HepG2 (cell line): ENCODE results near the gene MISP3. TPM values are rescaled to one million over a fixed set of nuclear protein-coding genes. Genes with fewer than 3 reads are reported as not detected.

ENCODE experiments used
- CAMTA2 ChIP-seq: sonication (generic); formaldehyde crosslinking; IDR thresholded peaks from 2 replicates; pipeline ENCODE4 v1.4.0; 2020; ENCODE audit warnings: mild to moderate bottlenecking, missing genetic modification reagents, borderline replicate concordance
- HMG20B ChIP-seq: conservative IDR thresholded peaks from 2 replicates; pipeline ENCODE4 v1.6.1; 2016; ENCODE audit warnings: missing genetic modification reagents, missing compliant biosample characterization
- JARID2 ChIP-seq: sonication (generic); formaldehyde crosslinking; IDR thresholded peaks from 2 replicates; pipeline ENCODE4 v1.8.1; 2023; ENCODE audit warnings: missing genetic modification reagents, inconsistent platforms; ENCODE audit not compliant: insufficient replicate concordance
- JUNB ChIP-seq: sonication (generic); formaldehyde crosslinking; IDR thresholded peaks from 2 replicates; pipeline ENCODE4 v1.8.0; 2022; ENCODE audit warnings: missing genetic modification reagents, mild to moderate bottlenecking, borderline replicate concordance
- MLLT10 ChIP-seq: sonication (generic); formaldehyde crosslinking; IDR thresholded peaks from 2 replicates; pipeline ENCODE4 v1.4.0; 2020; ENCODE audit warnings: missing genetic modification reagents
- POLR2G ChIP-seq: fragments of 200-400 bp; formaldehyde crosslinking; IDR thresholded peaks from 2 replicates; pipeline ENCODE4 v1.6.1; 2018; ENCODE audit warnings: mild to moderate bottlenecking, low read depth, low read length, moderate library complexity
- REXO4 ChIP-seq: sonication (generic); formaldehyde crosslinking; IDR thresholded peaks from 2 replicates; pipeline ENCODE4 v1.8.0; 2022; ENCODE audit warnings: missing genetic modification reagents, mild to moderate bottlenecking, borderline replicate concordance
- SAP130 ChIP-seq: IDR thresholded peaks from 2 replicates; pipeline ENCODE4 v1.6.1; 2016; ENCODE audit warnings: low read depth
- SMARCE1 ChIP-seq: fragments of 450-650 bp; IDR thresholded peaks from 2 replicates; pipeline ENCODE4 v1.6.1; 2017; ENCODE audit warnings: borderline replicate concordance
- SP140L ChIP-seq: sonication (generic); formaldehyde crosslinking; IDR thresholded peaks from 2 replicates; pipeline ENCODE4 v1.4.0; 2020; ENCODE audit warnings: missing genetic modification reagents, borderline replicate concordance
- TFE3 ChIP-seq: IDR thresholded peaks from 2 replicates; pipeline ENCODE4 v1.6.1; 2016
- TIGD3 ChIP-seq: sonication (generic); formaldehyde crosslinking; IDR thresholded peaks from 2 replicates; pipeline ENCODE4 v1.5.1; 2020; ENCODE audit warnings: mild to moderate bottlenecking, missing genetic modification reagents, borderline replicate concordance
- YY1 ChIP-seq: IDR thresholded peaks from 2 replicates; pipeline ENCODE4 v1.6.1; 2011; ENCODE audit warnings: low read length, low read depth, moderate library complexity, mild to moderate bottlenecking; ENCODE audit not compliant: insufficient read depth, insufficient replicate concordance
- ZNF354B ChIP-seq: sonication (generic); formaldehyde crosslinking; IDR thresholded peaks from 2 replicates; pipeline ENCODE4 v1.8.0; 2022; ENCODE audit warnings: mild to moderate bottlenecking, missing genetic modification reagents
- ZNF639 ChIP-seq: conservative IDR thresholded peaks from 2 replicates; pipeline ENCODE4 v1.6.1; 2018; ENCODE audit warnings: missing genetic modification reagents
- ZNF713 ChIP-seq: sonication (generic); formaldehyde crosslinking; IDR thresholded peaks from 2 replicates; pipeline ENCODE4 v1.4.0; 2020; ENCODE audit warnings: mild to moderate bottlenecking, missing genetic modification reagents
- ZNF775 ChIP-seq: sonication (generic); formaldehyde crosslinking; IDR thresholded peaks from 2 replicates; pipeline ENCODE4 v1.4.0; 2020; ENCODE audit warnings: missing genetic modification reagents, mild to moderate bottlenecking, moderate library complexity, borderline replicate concordance
- polyA plus RNA-seq, 8 experiments: library from polyadenylated mRNA; depleted of rRNA in 3 of 8; stranded (reverse) in 7 of 8; unstranded in 1 of 8; fragments of >200 nt; fragmentation: Illumina TruSeq in 4 of 8; extraction: Trizol in 4 of 8; gene quantifications; 2 replicates each; pipeline versions ENCODE4 v1.2.1 to v1.2.3, GENCODE V29; 2011 to 2016; ENCODE audit warnings: low read depth in 4 of 8, missing spikeins in 1 of 8, mixed read lengths in 1 of 8; ENCODE audit not compliant: insufficient read depth in 1 of 8
- total RNA-seq, 5 experiments: library from RNA; depleted of rRNA; stranded (reverse); fragments of >200 nt; fragmentation: Illumina TruSeq; extraction: Trizol; gene quantifications; 2 replicates each; pipeline ENCODE4 v1.2.3, GENCODE V29; 2016; ENCODE audit warnings: low read depth in 1 of 5
- TF ChIP-seq, protein P1 (sequence below): sonication (generic); formaldehyde crosslinking; IDR thresholded peaks from 2 replicates; pipeline ENCODE4 v1.4.0; 2020; ENCODE audit warnings: missing genetic modification reagents

Gene MISP3
- total and polyA plus RNA-seq, 2 of the 13 experiments (the other 11 are each of a cell fraction or from before 2014, with no cell fraction given): 2.5 to 5.4 TPM

DNA sequence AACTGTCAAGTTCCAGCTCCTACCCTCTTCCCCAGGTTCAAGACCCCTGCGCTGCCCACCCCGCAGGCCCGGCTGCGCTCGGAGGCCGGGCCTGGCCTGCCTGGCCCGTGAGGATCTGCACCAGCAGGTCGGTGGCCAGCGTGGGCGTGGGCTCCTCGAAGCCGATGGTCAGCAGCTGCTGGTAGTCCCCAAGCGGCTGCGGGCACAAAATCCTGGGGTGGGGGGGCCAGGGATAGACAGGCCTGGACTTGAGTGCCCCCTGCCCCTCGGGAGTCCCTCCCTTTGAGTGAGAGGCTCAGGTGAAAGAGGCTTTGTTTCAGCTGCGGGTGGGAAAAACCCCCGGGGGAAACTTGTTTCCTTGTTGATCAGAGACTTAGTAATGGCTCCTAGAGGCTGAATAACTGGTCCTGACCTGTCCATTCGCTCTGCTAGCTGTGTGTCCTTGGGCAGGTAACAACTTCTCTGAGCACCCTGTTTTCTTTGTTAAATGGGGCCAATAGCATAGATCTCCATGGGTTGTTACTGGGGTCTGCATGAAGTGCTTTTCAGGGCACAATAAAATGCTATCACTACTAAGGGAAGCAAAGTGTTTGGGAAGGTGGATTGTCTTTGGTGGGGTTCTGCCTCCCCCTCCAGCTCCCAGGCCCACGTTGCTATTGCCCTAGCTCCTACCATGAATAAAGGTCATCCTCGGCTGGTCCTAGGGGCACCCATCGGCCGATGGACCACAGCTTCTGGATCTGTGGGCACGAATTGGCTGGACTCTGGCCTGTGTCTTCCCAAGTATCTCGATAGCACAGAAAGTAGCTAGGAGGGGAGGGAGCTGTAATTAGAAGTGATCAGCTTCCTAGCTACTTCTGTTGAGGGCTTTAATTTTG, 9.4 kb downstream of the MISP3 start (continued):
- TF ChIP-seq, protein P1, sequence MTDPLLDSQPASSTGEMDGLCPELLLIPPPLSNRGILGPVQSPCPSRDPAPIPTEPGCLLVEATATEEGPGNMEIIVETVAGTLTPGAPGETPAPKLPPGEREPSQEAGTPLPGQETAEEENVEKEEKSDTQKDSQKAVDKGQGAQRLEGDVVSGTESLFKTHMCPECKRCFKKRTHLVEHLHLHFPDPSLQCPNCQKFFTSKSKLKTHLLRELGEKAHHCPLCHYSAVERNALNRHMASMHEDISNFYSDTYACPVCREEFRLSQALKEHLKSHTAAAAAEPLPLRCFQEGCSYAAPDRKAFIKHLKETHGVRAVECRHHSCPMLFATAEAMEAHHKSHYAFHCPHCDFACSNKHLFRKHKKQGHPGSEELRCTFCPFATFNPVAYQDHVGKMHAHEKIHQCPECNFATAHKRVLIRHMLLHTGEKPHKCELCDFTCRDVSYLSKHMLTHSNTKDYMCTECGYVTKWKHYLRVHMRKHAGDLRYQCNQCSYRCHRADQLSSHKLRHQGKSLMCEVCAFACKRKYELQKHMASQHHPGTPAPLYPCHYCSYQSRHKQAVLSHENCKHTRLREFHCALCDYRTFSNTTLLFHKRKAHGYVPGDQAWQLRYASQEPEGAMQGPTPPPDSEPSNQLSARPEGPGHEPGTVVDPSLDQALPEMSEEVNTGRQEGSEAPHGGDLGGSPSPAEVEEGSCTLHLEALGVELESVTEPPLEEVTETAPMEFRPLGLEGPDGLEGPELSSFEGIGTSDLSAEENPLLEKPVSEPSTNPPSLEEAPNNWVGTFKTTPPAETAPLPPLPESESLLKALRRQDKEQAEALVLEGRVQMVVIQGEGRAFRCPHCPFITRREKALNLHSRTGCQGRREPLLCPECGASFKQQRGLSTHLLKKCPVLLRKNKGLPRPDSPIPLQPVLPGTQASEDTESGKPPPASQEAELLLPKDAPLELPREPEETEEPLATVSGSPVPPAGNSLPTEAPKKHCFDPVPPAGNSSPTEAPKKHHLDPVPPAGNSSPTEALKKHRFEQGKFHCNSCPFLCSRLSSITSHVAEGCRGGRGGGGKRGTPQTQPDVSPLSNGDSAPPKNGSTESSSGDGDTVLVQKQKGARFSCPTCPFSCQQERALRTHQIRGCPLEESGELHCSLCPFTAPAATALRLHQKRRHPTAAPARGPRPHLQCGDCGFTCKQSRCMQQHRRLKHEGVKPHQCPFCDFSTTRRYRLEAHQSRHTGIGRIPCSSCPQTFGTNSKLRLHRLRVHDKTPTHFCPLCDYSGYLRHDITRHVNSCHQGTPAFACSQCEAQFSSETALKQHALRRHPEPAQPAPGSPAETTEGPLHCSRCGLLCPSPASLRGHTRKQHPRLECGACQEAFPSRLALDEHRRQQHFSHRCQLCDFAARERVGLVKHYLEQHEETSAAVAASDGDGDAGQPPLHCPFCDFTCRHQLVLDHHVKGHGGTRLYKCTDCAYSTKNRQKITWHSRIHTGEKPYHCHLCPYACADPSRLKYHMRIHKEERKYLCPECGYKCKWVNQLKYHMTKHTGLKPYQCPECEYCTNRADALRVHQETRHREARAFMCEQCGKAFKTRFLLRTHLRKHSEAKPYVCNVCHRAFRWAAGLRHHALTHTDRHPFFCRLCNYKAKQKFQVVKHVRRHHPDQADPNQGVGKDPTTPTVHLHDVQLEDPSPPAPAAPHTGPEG (CRISPR knock-in tag): no peak
- TF ChIP-seq CAMTA2: no peak; the same call in 1 of the 2 replicates
- TF ChIP-seq HMG20B (CRISPR knock-in tag): no peak
- TF ChIP-seq ZNF354B (CRISPR knock-in tag): no peak
- no peak for TF ChIP-seq JUNB (CRISPR knock-in tag)
- TF ChIP-seq TFE3 (CRISPR knock-in tag): no peak
- TF ChIP-seq POLR2G: no peak
- TF ChIP-seq TIGD3 (CRISPR knock-in tag): no peak
- TF ChIP-seq SAP130 (CRISPR knock-in tag): no peak
- no peak for TF ChIP-seq JARID2 (CRISPR knock-in tag)
- TF ChIP-seq ZNF639 (CRISPR knock-in tag): no peak
- no peak for TF ChIP-seq ZNF775 (CRISPR knock-in tag)
- TF ChIP-seq SMARCE1: no peak
- TF ChIP-seq MLLT10 (CRISPR knock-in tag): no peak
- TF ChIP-seq YY1: no peak
- TF ChIP-seq REXO4 (CRISPR knock-in tag): no peak
- TF ChIP-seq SP140L (CRISPR knock-in tag): no peak
- TF ChIP-seq ZNF713 (CRISPR knock-in tag): no peak
